GM12878 (cell line): ENCODE data around the gene SCN3B. TPM values are rescaled to one million over a fixed set of nuclear protein-coding genes. Genes with fewer than 3 reads are reported as not detected.

ENCODE experiments used
- BMI1 ChIP-seq: fragments of 450-650 bp; IDR thresholded peaks from 2 replicates; pipeline ENCODE4 v1.6.1; 2016; ENCODE audit warnings: mild to moderate bottlenecking, moderate library complexity, borderline replicate concordance
- ESRRA ChIP-seq: IDR thresholded peaks from 2 replicates; pipeline ENCODE4 v1.6.1; 2012; ENCODE audit warnings: mild to moderate bottlenecking, low read length, improper control_type of control experiment
- HDAC6 ChIP-seq: fragments of 200-600 bp; sonication (generic); IDR thresholded peaks from one replicate; pipeline ENCODE4 v1.8.0; 2017; ENCODE audit warnings: antibody characterized with exemption; ENCODE audit not compliant: unreplicated experiment
- IKZF2 ChIP-seq, 2 experiments: fragments of 450-650 bp; IDR thresholded peaks; 2 replicates each; pipeline ENCODE4 v1.6.1; 2017; ENCODE audit warnings: mild to moderate bottlenecking in 2 of 2, moderate library complexity in 2 of 2
- MYC ChIP-seq: IDR thresholded peaks from 2 replicates; pipeline ENCODE4 v1.6.1; 2011; ENCODE audit warnings: mild to moderate bottlenecking, low read length, moderate library complexity, inconsistent platforms; ENCODE audit not compliant: insufficient read depth, insufficient replicate concordance, insufficient read length, severe bottlenecking
- POLR2AphosphoS5 ChIP-seq: IDR thresholded peaks from 2 replicates; pipeline ENCODE4 v1.6.1; 2011; ENCODE audit warnings: mild to moderate bottlenecking, low read length, inconsistent platforms
- RELA ChIP-seq: fragments of 450-650 bp; IDR thresholded peaks from 2 replicates; pipeline ENCODE4 v1.8.0; 2014; ENCODE audit warnings: borderline replicate concordance; ENCODE audit not compliant: partially characterized antibody
- ZBED1 ChIP-seq: IDR thresholded peaks from 2 replicates; pipeline ENCODE4 v1.6.1; 2016; ENCODE audit warnings: borderline replicate concordance
- polyA plus RNA-seq, 11 experiments: library from polyadenylated mRNA; depleted of rRNA in 4 of 11; unstranded in 6 of 11; stranded (reverse) in 5 of 11; fragments of >200 nt; fragmentation: Nextera tagmentation in 4 of 11; fragmentation: Illumina TruSeq in 1 of 11; extraction: Ambion mirVana in 4 of 11; extraction: Trizol in 1 of 11; gene quantifications; 1 replicate in 1 of 11; 2 replicates in 10 of 11; pipeline versions ENCODE4 v1.2.1 to v1.2.3, GENCODE V29; 2011 to 2016; ENCODE audit warnings: inconsistent platforms in 2 of 11, missing spikeins in 2 of 11, low read depth in 1 of 11
- total RNA-seq, 4 experiments: library from RNA; depleted of rRNA in 3 of 4; stranded (reverse); fragments of >200 nt in 3 of 4; fragmentation: Illumina TruSeq in 1 of 4; extraction: Trizol in 1 of 4; gene quantifications; 2 replicates each; pipeline versions ENCODE4 v1.2.1 to v1.2.3, GENCODE V29; 2013 to 2021
- TF ChIP-seq, protein P1 (sequence below): IDR thresholded peaks from 2 replicates; pipeline ENCODE4 v1.6.1; 2012; ENCODE audit warnings: low read length, inconsistent platforms
- TF ChIP-seq, protein P2 (sequence below): fragments of 450-650 bp; IDR thresholded peaks from 2 replicates; pipeline ENCODE4 v1.6.1; 2017; ENCODE audit warnings: borderline replicate concordance
- TF ChIP-seq, protein P3 (sequence below): IDR thresholded peaks from 2 replicates; pipeline ENCODE4 v1.6.1; 2011; ENCODE audit warnings: low read depth, mild to moderate bottlenecking, low read length, moderate library complexity, borderline replicate concordance; ENCODE audit errors: extremely low read depth

Gene SCN3B
- total and polyA plus RNA-seq, 10 of the 15 experiments (the other 5 are each of a cell fraction or from before 2014, with no cell fraction given) = 0.01 to 0.12 (median 0.09) TPM; not detected in 7

DNA sequence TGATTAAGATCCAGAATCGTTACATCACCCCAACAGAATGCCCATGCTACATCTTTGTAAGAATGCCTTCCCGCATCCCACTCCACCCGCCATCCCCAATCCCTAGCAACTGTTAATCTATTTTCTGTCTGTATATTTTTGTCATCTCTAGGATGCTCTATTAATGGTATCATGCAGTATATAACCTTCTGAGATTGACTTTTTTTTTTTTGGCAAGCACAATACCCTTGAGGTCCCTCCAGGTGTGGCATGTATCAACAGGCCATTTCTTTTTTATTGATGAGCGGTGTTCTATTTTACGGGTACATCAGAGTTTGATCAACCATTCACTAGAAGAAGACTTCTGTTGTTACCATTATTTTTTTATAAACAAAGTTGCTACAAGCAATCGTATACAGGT lies 30.2 kb upstream of the SCN3B start (continued):
- TF ChIP-seq, protein P1, sequence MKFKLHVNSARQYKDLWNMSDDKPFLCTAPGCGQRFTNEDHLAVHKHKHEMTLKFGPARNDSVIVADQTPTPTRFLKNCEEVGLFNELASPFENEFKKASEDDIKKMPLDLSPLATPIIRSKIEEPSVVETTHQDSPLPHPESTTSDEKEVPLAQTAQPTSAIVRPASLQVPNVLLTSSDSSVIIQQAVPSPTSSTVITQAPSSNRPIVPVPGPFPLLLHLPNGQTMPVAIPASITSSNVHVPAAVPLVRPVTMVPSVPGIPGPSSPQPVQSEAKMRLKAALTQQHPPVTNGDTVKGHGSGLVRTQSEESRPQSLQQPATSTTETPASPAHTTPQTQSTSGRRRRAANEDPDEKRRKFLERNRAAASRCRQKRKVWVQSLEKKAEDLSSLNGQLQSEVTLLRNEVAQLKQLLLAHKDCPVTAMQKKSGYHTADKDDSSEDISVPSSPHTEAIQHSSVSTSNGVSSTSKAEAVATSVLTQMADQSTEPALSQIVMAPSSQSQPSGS = no peak
- TF ChIP-seq POLR2AphosphoS5 (no peak), MYC (no peak), BMI1 (no peak), ZBED1 (no peak), HDAC6 (no peak), IKZF2 (IDR thresholded peaks at IDR 0.05) (no peak), ESRRA (no peak), RELA (no peak)
- TF ChIP-seq, protein P2, sequence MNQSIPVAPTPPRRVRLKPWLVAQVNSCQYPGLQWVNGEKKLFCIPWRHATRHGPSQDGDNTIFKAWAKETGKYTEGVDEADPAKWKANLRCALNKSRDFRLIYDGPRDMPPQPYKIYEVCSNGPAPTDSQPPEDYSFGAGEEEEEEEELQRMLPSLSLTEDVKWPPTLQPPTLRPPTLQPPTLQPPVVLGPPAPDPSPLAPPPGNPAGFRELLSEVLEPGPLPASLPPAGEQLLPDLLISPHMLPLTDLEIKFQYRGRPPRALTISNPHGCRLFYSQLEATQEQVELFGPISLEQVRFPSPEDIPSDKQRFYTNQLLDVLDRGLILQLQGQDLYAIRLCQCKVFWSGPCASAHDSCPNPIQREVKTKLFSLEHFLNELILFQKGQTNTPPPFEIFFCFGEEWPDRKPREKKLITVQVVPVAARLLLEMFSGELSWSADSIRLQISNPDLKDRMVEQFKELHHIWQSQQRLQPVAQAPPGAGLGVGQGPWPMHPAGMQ = no peak
- TF ChIP-seq, protein P3, sequence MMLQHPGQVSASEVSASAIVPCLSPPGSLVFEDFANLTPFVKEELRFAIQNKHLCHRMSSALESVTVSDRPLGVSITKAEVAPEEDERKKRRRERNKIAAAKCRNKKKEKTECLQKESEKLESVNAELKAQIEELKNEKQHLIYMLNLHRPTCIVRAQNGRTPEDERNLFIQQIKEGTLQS = no peak
